GM23338 (cell line): Measurements from ENCODE around the gene RNF182. TPM values are rescaled to one million over a fixed set of nuclear protein-coding genes. Genes with fewer than 3 reads are reported as not detected.

Source experiments
- ATAC-seq: fragments of 200-7000 bp; cut with Tn5 transposase; 3 replicates; pipeline ENCODE4 v1.9.1; 2020
- DNase-seq: peaks from one replicate; pipeline ENCODE4 v3.0.0-alpha.2; 2015; ENCODE audit warnings: low spot score
- H2AFZ ChIP-seq: fragments of 200-600 bp; sonication (generic); 2 replicates; pipeline ENCODE4 v1.8.0; 2016; ENCODE audit warnings: antibody characterized with exemption, mild to moderate bottlenecking, moderate library complexity
- H3F3A ChIP-seq: fragments of 200-600 bp; sonication (generic); replicated peaks from 2 replicates; pipeline ENCODE4 v1.8.0; 2017; ENCODE audit warnings: antibody characterized with exemption, mixed run types, low read depth
- H3K27ac ChIP-seq: fragments of 200-600 bp; sonication (generic); 2 replicates; pipeline ENCODE4 v1.6.1; 2016; ENCODE audit warnings: low read depth
- H3K27me3 ChIP-seq: fragments of 200-600 bp; sonication (generic); 2 replicates; pipeline ENCODE4 v1.8.0; 2016; ENCODE audit warnings: mild to moderate bottlenecking, mixed run types, moderate library complexity; ENCODE audit not compliant: insufficient read depth
- H3K36me3 ChIP-seq: fragments of 200-600 bp; sonication (generic); 2 replicates; pipeline ENCODE4 v1.8.0; 2016; ENCODE audit warnings: mild to moderate bottlenecking; ENCODE audit not compliant: insufficient read depth
- H3K4me1 ChIP-seq: fragments of 200-600 bp; sonication (generic); 2 replicates; pipeline ENCODE4 v1.8.0; 2016; ENCODE audit warnings: mild to moderate bottlenecking, moderate library complexity; ENCODE audit not compliant: insufficient read depth
- H3K4me2 ChIP-seq: fragments of 200-600 bp; sonication (generic); 2 replicates; pipeline ENCODE4 v1.7.1; 2017; ENCODE audit warnings: mixed run types
- H3K4me3 ChIP-seq: fragments of 200-600 bp; sonication (generic); 2 replicates; pipeline ENCODE4 v1.6.1; 2016; ENCODE audit warnings: mixed run types
- H3K79me2 ChIP-seq: fragments of 200-600 bp; sonication (generic); replicated peaks from 2 replicates; pipeline ENCODE4 v1.8.0; 2017; ENCODE audit warnings: mild to moderate bottlenecking; ENCODE audit not compliant: insufficient read depth
- H3K9me2 ChIP-seq: fragments of 200-600 bp; sonication (generic); 2 replicates; pipeline ENCODE4 v1.8.0; 2017; ENCODE audit not compliant: insufficient read depth
- H4K20me1 ChIP-seq: fragments of 200-600 bp; sonication (generic); replicated peaks from 2 replicates; pipeline ENCODE4 v1.8.0; 2017; ENCODE audit warnings: mild to moderate bottlenecking; ENCODE audit not compliant: insufficient read depth
- H3K27ac Mint-ChIP-seq: 2 replicates; pipeline ENCODE4 v1.8.0; 2020; ENCODE audit warnings: inconsistent platforms, mild to moderate bottlenecking, moderate library complexity, mixed read lengths
- H3K27me3 Mint-ChIP-seq: 3 replicates; pipeline ENCODE4 v1.8.0; 2022; ENCODE audit warnings: low read depth, mild to moderate bottlenecking, moderate library complexity, mixed read lengths, inconsistent platforms; ENCODE audit not compliant: insufficient read depth, poor library complexity
- H3K36me3 Mint-ChIP-seq: 3 replicates; pipeline ENCODE4 v1.8.0; 2021; ENCODE audit warnings: low read depth, mild to moderate bottlenecking, inconsistent platforms, moderate library complexity, mixed read lengths
- H3K4me1 Mint-ChIP-seq: 3 replicates; pipeline ENCODE4 v1.8.0; 2020; ENCODE audit warnings: mild to moderate bottlenecking, inconsistent platforms, mixed read lengths
- H3K4me3 Mint-ChIP-seq: 3 replicates; pipeline ENCODE4 v1.8.0; 2021; ENCODE audit warnings: moderate library complexity, mild to moderate bottlenecking, inconsistent platforms, mixed read lengths
- H3K9me3 Mint-ChIP-seq: 3 replicates; pipeline ENCODE4 v1.8.0; 2020; ENCODE audit warnings: moderate library complexity, mild to moderate bottlenecking, inconsistent platforms, mixed read lengths
- EZH2phosphoT487 ChIP-seq: fragments of 200-600 bp; sonication (generic); IDR thresholded peaks from one replicate; pipeline ENCODE4 v1.8.1; 2018; ENCODE audit warnings: antibody characterized with exemption; ENCODE audit not compliant: unreplicated experiment
- JUNB ChIP-seq: IDR thresholded peaks from one replicate; pipeline ENCODE4 v1.6.1; 2016; ENCODE audit warnings: antibody characterized with exemption; ENCODE audit not compliant: unreplicated experiment
- POLR2AphosphoS5 ChIP-seq: IDR thresholded peaks from 2 replicates; pipeline ENCODE4 v1.6.1; 2016; ENCODE audit warnings: antibody characterized with exemption, low read depth
- polyA plus RNA-seq: library from polyadenylated mRNA; unstranded; fragments of >200 nt; fragmentation: Nextera tagmentation; extraction: Ambion mirVana; gene quantifications from 2 replicates; pipeline ENCODE4 v1.2.1, GENCODE V29; 2016
- total RNA-seq: library from RNA; depleted of rRNA; stranded (reverse); fragments of >200 nt; shearing (Covaris generic); gene quantifications from 2 replicates; pipeline ENCODE4 v1.2.3, GENCODE V29; 2014
- TF ChIP-seq, protein P1 (sequence below): fragments of 250-450 bp; sonication (Bioruptor Pico); IDR thresholded peaks from 2 replicates; pipeline ENCODE4 v1.5.0; 2020; ENCODE audit warnings: mild to moderate bottlenecking, moderate library complexity
- TF ChIP-seq, protein P2 (sequence below): IDR thresholded peaks from one replicate; pipeline ENCODE4 v1.6.1; 2018; ENCODE audit warnings: antibody characterized with exemption; ENCODE audit not compliant: unreplicated experiment

Gene RNF182
- total and polyA plus RNA-seq, 2 experiments from 2014 or later = 3.2 to 9.8 TPM

DNA sequence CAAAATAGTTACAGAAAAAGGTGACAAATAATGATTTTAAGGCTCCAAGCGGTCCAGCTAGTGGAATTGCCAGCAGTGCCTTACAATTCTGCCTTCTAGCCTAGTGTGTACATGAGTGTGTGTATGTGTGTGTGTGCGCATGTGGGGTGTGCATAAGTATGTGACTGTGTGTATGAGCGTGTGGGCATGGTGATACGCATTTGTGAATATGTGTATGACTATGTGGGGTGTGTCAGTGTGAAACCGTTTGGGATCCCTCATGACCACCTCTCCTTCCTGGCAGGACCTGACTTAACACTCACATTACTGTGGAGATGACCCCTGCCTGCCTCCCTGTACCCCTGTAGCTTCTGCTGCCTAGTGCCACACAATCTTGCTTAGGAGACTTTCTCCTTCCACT is 40.4 kb upstream of the RNF182 start (continued):
- TF ChIP-seq, protein P1, sequence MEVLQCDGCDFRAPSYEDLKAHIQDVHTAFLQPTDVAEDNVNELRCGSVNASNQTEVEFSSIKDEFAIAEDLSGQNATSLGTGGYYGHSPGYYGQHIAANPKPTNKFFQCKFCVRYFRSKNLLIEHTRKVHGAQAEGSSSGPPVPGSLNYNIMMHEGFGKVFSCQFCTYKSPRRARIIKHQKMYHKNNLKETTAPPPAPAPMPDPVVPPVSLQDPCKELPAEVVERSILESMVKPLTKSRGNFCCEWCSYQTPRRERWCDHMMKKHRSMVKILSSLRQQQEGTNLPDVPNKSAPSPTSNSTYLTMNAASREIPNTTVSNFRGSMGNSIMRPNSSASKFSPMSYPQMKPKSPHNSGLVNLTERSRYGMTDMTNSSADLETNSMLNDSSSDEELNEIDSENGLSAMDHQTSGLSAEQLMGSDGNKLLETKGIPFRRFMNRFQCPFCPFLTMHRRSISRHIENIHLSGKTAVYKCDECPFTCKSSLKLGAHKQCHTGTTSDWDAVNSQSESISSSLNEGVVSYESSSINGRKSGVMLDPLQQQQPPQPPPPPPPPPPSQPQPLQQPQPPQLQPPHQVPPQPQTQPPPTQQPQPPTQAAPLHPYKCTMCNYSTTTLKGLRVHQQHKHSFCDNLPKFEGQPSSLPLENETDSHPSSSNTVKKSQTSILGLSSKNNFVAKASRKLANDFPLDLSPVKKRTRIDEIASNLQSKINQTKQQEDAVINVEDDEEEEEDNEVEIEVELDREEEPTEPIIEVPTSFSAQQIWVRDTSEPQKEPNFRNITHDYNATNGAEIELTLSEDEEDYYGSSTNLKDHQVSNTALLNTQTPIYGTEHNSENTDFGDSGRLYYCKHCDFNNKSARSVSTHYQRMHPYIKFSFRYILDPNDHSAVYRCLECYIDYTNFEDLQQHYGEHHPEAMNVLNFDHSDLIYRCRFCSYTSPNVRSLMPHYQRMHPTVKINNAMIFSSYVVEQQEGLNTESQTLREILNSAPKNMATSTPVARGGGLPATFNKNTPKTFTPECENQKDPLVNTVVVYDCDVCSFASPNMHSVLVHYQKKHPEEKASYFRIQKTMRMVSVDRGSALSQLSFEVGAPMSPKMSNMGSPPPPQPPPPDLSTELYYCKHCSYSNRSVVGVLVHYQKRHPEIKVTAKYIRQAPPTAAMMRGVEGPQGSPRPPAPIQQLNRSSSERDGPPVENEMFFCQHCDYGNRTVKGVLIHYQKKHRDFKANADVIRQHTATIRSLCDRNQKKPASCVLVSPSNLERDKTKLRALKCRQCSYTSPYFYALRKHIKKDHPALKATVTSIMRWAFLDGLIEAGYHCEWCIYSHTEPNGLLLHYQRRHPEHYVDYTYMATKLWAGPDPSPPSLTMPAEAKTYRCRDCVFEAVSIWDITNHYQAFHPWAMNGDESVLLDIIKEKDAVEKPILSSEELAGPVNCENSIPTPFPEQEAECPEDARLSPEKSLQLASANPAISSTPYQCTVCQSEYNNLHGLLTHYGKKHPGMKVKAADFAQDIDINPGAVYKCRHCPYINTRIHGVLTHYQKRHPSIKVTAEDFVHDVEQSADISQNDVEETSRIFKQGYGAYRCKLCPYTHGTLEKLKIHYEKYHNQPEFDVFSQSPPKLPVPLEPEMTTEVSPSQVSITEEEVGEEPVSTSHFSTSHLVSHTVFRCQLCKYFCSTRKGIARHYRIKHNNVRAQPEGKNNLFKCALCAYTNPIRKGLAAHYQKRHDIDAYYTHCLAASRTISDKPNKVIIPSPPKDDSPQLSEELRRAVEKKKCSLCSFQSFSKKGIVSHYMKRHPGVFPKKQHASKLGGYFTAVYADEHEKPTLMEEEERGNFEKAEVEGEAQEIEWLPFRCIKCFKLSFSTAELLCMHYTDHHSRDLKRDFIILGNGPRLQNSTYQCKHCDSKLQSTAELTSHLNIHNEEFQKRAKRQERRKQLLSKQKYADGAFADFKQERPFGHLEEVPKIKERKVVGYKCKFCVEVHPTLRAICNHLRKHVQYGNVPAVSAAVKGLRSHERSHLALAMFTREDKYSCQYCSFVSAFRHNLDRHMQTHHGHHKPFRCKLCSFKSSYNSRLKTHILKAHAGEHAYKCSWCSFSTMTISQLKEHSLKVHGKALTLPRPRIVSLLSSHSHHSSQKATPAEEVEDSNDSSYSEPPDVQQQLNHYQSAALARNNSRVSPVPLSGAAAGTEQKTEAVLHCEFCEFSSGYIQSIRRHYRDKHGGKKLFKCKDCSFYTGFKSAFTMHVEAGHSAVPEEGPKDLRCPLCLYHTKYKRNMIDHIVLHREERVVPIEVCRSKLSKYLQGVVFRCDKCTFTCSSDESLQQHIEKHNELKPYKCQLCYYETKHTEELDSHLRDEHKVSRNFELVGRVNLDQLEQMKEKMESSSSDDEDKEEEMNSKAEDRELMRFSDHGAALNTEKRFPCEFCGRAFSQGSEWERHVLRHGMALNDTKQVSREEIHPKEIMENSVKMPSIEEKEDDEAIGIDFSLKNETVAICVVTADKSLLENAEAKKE (CRISPR knock-in tag) = no peak

DNA sequence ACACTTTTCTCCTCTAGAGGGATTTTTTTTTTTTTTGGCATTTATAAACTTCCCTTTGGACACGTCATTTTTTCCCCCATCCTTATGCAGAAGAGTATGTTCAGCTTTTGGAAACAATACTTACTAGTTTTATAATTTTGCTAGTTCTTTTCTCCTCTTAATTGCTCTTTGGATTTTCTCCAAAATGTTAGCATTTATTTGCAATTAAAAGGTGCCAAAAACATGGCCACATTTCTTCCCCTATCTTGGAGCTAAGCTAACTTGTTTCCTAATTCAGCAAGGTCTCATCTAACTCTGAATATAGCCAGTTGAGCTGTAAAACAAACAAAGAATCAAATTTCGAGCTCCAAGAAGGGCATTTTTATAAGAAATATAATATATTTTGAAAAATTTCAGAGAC is 39.2 kb upstream of the RNF182 start:
- Histone ChIP-seq H2AFZ (no peak overlapping the region), H4K20me1 (no peaks in the 10 kb centered on the region), H3K36me3 (no peaks in the 10 kb centered on the region), H3K27me3 (no peaks in the 10 kb centered on the region), H3K9me2 (no peaks in the 10 kb centered on the region), H3K4me1 (no peaks in the 10 kb centered on the region), H3K4me2 (no peak overlapping the region), H3F3A (no peaks in the 10 kb centered on the region), H3K27ac (no peak overlapping the region), H3K79me2 (no peaks in the 10 kb centered on the region), H3K4me3 (no peak overlapping the region)
- Mint-ChIP-seq H3K36me3 (no peaks in the 10 kb centered on the region), H3K4me1 (no peaks in the 10 kb centered on the region), H3K27me3 (peaks cover 3% of the 10 kb centered on the region), H3K4me3 (no peak overlapping the region), H3K27ac (no peak overlapping the region), H3K9me3 (peaks cover 3% of the 10 kb centered on the region; the same call in 1 of the 3 replicates)
- DNase-seq (no peak), ATAC-seq (no peak)
- TF ChIP-seq, protein P2, sequence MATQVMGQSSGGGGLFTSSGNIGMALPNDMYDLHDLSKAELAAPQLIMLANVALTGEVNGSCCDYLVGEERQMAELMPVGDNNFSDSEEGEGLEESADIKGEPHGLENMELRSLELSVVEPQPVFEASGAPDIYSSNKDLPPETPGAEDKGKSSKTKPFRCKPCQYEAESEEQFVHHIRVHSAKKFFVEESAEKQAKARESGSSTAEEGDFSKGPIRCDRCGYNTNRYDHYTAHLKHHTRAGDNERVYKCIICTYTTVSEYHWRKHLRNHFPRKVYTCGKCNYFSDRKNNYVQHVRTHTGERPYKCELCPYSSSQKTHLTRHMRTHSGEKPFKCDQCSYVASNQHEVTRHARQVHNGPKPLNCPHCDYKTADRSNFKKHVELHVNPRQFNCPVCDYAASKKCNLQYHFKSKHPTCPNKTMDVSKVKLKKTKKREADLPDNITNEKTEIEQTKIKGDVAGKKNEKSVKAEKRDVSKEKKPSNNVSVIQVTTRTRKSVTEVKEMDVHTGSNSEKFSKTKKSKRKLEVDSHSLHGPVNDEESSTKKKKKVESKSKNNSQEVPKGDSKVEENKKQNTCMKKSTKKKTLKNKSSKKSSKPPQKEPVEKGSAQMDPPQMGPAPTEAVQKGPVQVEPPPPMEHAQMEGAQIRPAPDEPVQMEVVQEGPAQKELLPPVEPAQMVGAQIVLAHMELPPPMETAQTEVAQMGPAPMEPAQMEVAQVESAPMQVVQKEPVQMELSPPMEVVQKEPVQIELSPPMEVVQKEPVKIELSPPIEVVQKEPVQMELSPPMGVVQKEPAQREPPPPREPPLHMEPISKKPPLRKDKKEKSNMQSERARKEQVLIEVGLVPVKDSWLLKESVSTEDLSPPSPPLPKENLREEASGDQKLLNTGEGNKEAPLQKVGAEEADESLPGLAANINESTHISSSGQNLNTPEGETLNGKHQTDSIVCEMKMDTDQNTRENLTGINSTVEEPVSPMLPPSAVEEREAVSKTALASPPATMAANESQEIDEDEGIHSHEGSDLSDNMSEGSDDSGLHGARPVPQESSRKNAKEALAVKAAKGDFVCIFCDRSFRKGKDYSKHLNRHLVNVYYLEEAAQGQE = no peak
- TF ChIP-seq, protein P1 (CRISPR knock-in tag) = no peak
- TF ChIP-seq JUNB (no peak), EZH2phosphoT487 (no peak), POLR2AphosphoS5 (no peak)
